KMS-11 (cell line): Measurements from ENCODE around the gene AKT2.
"Not testable (repeated sequence)": the region's sequence is repeated elsewhere in the genome, so short reads cannot be mapped to it uniquely, and the experiment has no call there.

ENCODE experiments used
- H2AFZ ChIP-seq: fragments of 200-600 bp; sonication (generic); 2 replicates; pipeline ENCODE4 v1.6.1; 2016; ENCODE audit warnings: antibody characterized with exemption, mixed run types, low read depth
- H3K27ac ChIP-seq: fragments of 200-600 bp; sonication (generic); 2 replicates; pipeline ENCODE4 v1.6.1; 2016; ENCODE audit warnings: mild to moderate bottlenecking, mixed run types
- H3K27me3 ChIP-seq: fragments of 200-600 bp; sonication (generic); 2 replicates; pipeline ENCODE4 v1.6.1; 2017; ENCODE audit warnings: mild to moderate bottlenecking, low read depth, mixed run types, moderate library complexity; ENCODE audit not compliant: insufficient read depth
- H3K36me3 ChIP-seq: fragments of 200-600 bp; sonication (generic); 2 replicates; pipeline ENCODE4 v1.6.1; 2017; ENCODE audit warnings: mild to moderate bottlenecking, mixed run types; ENCODE audit not compliant: insufficient read depth
- H3K4me1 ChIP-seq: fragments of 200-600 bp; sonication (generic); 2 replicates; pipeline ENCODE4 v1.6.1; 2016; ENCODE audit warnings: mild to moderate bottlenecking, low read depth, mixed run types; ENCODE audit not compliant: poor library complexity, severe bottlenecking
- H3K4me2 ChIP-seq: fragments of 200-600 bp; sonication (generic); 2 replicates; pipeline ENCODE4 v1.7.0; 2016; ENCODE audit warnings: mild to moderate bottlenecking, mixed run types
- H3K4me3 ChIP-seq: fragments of 200-600 bp; sonication (generic); IDR thresholded peaks from 2 replicates; pipeline ENCODE4 v1.6.1; 2017; ENCODE audit warnings: low read depth, low read length, mixed read lengths; ENCODE audit not compliant: insufficient read depth
- H3K79me2 ChIP-seq: fragments of 200-600 bp; sonication (generic); 2 replicates; pipeline ENCODE4 v1.6.1; 2016; ENCODE audit warnings: low read depth, mixed run types; ENCODE audit not compliant: insufficient read depth
- H3K9ac ChIP-seq: fragments of 200-600 bp; sonication (generic); 2 replicates; pipeline ENCODE4 v1.6.1; 2016; ENCODE audit warnings: mild to moderate bottlenecking, mixed run types
- H4K20me1 ChIP-seq: fragments of 200-600 bp; sonication (generic); 2 replicates; pipeline ENCODE4 v1.6.1; 2016; ENCODE audit warnings: mild to moderate bottlenecking, mixed run types; ENCODE audit not compliant: insufficient read depth
- TF ChIP-seq, protein P1 (sequence below): fragments of 200-600 bp; sonication (generic); conservative IDR thresholded peaks from 2 replicates; pipeline ENCODE4 v1.6.1; 2017; ENCODE audit warnings: low read depth, mild to moderate bottlenecking, antibody characterized with exemption, low read length, moderate library complexity, mixed read lengths

The AKT2 gene

GRCh38 chr19:40219721-40220276, 65.3 kb downstream of the AKT2 start:
- no peak overlapping the region for H3K9ac ChIP-seq
- no peak overlapping the region for H3K4me2 ChIP-seq
- H2AFZ ChIP-seq, result no peak overlapping the region
- no peaks in the 10 kb centered on the region for H3K79me2 ChIP-seq
- H3K4me3 ChIP-seq, result no peak overlapping the region
- no peaks in the 10 kb centered on the region for H3K36me3 ChIP-seq
- H3K4me1 ChIP-seq, result no peaks in the 10 kb centered on the region
- no peaks in the 10 kb centered on the region; the same call in 1 of the 2 replicates for H3K27me3 ChIP-seq
- TF ChIP-seq, protein P1, sequence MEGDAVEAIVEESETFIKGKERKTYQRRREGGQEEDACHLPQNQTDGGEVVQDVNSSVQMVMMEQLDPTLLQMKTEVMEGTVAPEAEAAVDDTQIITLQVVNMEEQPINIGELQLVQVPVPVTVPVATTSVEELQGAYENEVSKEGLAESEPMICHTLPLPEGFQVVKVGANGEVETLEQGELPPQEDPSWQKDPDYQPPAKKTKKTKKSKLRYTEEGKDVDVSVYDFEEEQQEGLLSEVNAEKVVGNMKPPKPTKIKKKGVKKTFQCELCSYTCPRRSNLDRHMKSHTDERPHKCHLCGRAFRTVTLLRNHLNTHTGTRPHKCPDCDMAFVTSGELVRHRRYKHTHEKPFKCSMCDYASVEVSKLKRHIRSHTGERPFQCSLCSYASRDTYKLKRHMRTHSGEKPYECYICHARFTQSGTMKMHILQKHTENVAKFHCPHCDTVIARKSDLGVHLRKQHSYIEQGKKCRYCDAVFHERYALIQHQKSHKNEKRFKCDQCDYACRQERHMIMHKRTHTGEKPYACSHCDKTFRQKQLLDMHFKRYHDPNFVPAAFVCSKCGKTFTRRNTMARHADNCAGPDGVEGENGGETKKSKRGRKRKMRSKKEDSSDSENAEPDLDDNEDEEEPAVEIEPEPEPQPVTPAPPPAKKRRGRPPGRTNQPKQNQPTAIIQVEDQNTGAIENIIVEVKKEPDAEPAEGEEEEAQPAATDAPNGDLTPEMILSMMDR, result no peak
- H4K20me1 ChIP-seq, result no peaks in the 10 kb centered on the region
- H3K27ac ChIP-seq, result no peak overlapping the region

GRCh38 chr19:40219029-40219428, 66.1 kb downstream of the AKT2 start:
- not testable (repeated sequence) for H3K27ac ChIP-seq, H3K79me2 ChIP-seq, H4K20me1 ChIP-seq, H3K4me3 ChIP-seq, H3K4me1 ChIP-seq, H3K27me3 ChIP-seq, H3K36me3 ChIP-seq, H3K9ac ChIP-seq, H2AFZ ChIP-seq, H3K4me2 ChIP-seq

GRCh38 chr19:40217934-40218890, 66.9 kb downstream of the AKT2 start, which contains the start of gene TTC9B:
Gene TTC9B, minus strand, starts transcription at chr19:40218384. Its CDS starts 3 bp downstream, at chr19:40218381.
- H3K4me1 ChIP-seq, result no peaks in the 10 kb centered on the region
- H4K20me1 ChIP-seq, result no peaks in the 10 kb centered on the region
- no peaks in the 10 kb centered on the region for H3K36me3 ChIP-seq
- no peak within 1 kb of the TSS for H3K27ac ChIP-seq
- TF ChIP-seq, protein P1, result no peak
- H2AFZ ChIP-seq, result no peak within 1 kb of the TSS
- H3K4me3 ChIP-seq, result no peak within 1 kb of the TSS
- no peak within 1 kb of the TSS for H3K9ac ChIP-seq
- H3K27me3 ChIP-seq, result no peaks in the 10 kb centered on the region; the same call in 1 of the 2 replicates
- no peak within 1 kb of the TSS for H3K4me2 ChIP-seq
- no peaks in the 10 kb centered on the region for H3K79me2 ChIP-seq

GRCh38 chr19:40217027-40217810, 67.9 kb downstream of the AKT2 start:
- Histone ChIP-seq H3K9ac (no peak overlapping the region), H3K4me2 (no peak overlapping the region), H3K27me3 (no peaks in the 10 kb centered on the region; the same call in 1 of the 2 replicates), H3K27ac (no peak overlapping the region), H3K36me3 (no peaks in the 10 kb centered on the region), H3K4me3 (no peak overlapping the region), H3K4me1 (no peaks in the 10 kb centered on the region), H2AFZ (no peak overlapping the region), H4K20me1 (no peaks in the 10 kb centered on the region), H3K79me2 (no peaks in the 10 kb centered on the region)
- TF ChIP-seq, protein P1, result no peak
